H1 (cell line): ENCODE measurements around the gene ARHGEF6. TPM values are rescaled to one million over a fixed set of nuclear protein-coding genes. Genes with fewer than 3 reads are reported as not detected.

Experiments used
- polyA plus RNA-seq, 7 experiments: library from polyadenylated mRNA; depleted of rRNA in 3 of 7; stranded (reverse) in 5 of 7; unstranded in 2 of 7; fragments of >200 nt in 5 of 7; fragments of 200-250 nt in 2 of 7; gene quantifications; 1 replicate in 5 of 7; 2 replicates in 1 of 7; 4 replicates in 1 of 7; pipeline versions ENCODE4 v1.2.1 to v1.2.3, GENCODE V29; 2011 to 2013; ENCODE audit warnings: missing spikeins in 2 of 7, mixed read lengths in 2 of 7
- total RNA-seq: library from RNA; stranded (reverse); fragmentation: NEBNext Ultra II Directional; extraction: Animal tissue kit (Norgen Biotek cat#: 25700); gene quantifications from 2 replicates; pipeline ENCODE4 v1.2.1, GENCODE V29; 2021
- TF ChIP-seq, protein P1 (sequence below): IDR thresholded peaks from 2 replicates; pipeline ENCODE4 v1.6.1; 2011; ENCODE audit warnings: low read length, improper control_type of control experiment

The ARHGEF6 gene
- total and polyA plus RNA-seq, 2 of the 8 experiments (the other 6 are each of a cell fraction or from before 2014, with no cell fraction given), result 3.6 to 3.7 TPM

DNA sequence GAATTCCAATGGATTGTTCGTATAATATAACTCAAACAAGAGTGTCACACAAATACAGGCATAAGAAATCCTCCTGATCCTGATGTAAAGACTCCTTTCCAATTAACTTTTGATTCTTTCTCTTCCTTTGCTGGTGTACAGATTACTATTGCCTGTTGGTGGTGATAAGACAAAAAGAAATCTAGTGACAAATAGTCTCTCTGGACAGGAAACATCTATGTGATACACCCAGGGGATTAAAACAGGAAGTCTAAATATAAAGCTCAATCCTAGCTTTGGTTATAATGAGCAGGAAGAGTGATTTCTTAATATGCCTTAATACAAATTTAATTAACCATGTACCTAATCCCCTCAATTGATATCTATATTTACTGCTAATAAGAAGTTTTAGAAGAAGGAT, 45.1 kb downstream of the ARHGEF6 start (continued):
- TF ChIP-seq, protein P1, sequence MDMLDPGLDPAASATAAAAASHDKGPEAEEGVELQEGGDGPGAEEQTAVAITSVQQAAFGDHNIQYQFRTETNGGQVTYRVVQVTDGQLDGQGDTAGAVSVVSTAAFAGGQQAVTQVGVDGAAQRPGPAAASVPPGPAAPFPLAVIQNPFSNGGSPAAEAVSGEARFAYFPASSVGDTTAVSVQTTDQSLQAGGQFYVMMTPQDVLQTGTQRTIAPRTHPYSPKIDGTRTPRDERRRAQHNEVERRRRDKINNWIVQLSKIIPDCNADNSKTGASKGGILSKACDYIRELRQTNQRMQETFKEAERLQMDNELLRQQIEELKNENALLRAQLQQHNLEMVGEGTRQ, result no peak
- TF ChIP-seq, all 59 proteins: peak for 0
